GM12878 (cell line): ENCODE data around the gene PPP2R5C. TPM values are rescaled to one million over a fixed set of nuclear protein-coding genes. Genes with fewer than 3 reads are reported as not detected.

Experiments
- ATAC-seq: fragments of 200-7000 bp; cut with Tn5 transposase; 3 replicates; pipeline ENCODE4 v1.9.1; 2020; ENCODE audit warnings: mild to moderate bottlenecking, moderate library complexity
- BruUV-seq: library from RNA; stranded (reverse); fragments of 400-500 nt; replicated peaks from 2 replicates; lab custom pipeline; 2021; lab: Mats Ljungman, UMichigan
- CTCF ChIA-PET: fragments of 300-600 bp; sonication (Branson Sonifier 250); formaldehyde crosslinking; extraction: SDS; loops from one replicate; lab custom pipeline; 2021; ENCODE audit warnings: inconsistent platforms; lab: Yijun Ruan, JAX
- POLR2A ChIA-PET: fragments of 350-600 bp; formaldehyde crosslinking; extraction: SDS; loops from one replicate; lab custom pipeline; 2021; ENCODE audit warnings: inconsistent platforms; lab: Charles Lee
- RAD21 ChIA-PET: fragments of 300-600 bp; sonication (Branson Sonifier 250); formaldehyde crosslinking; loops from one replicate; lab custom pipeline; 2023; ENCODE audit warnings: antibody characterized with exemption; ENCODE audit not compliant: unreplicated experiment; lab: Charles Lee
- SMC1A ChIA-PET: fragments of 300-600 bp; sonication (Branson Sonifier 250); formaldehyde crosslinking; loops from one replicate; lab custom pipeline; 2023; ENCODE audit not compliant: unreplicated experiment, uncharacterized antibody; lab: Charles Lee
- DNase-seq: peaks from one replicate; pipeline ENCODE4 v3.0.0-alpha.2; 2011; ENCODE audit warnings: low read depth, low spot score
- FAIRE-seq: peaks from 3 replicates; lab custom pipeline; 2011; peaks lifted over from hg19 to GRCh38; lab: Jason Lieb, UNC
- H2AFZ ChIP-seq: 2 replicates; pipeline ENCODE4 v1.6.0; 2011; ENCODE audit warnings: low read depth, low read length, control low read depth; ENCODE audit not compliant: control insufficient read depth
- H3K27ac ChIP-seq: 2 replicates; pipeline ENCODE4 v1.5.1; 2011; ENCODE audit warnings: control low read depth; ENCODE audit not compliant: control insufficient read depth, insufficient read depth
- H3K27me3 ChIP-seq, 2 experiments: replicated peaks in 1 of 2; 2 replicates each; pipeline versions ENCODE4 v1.6.0 to v1.6.1; 2011; ENCODE audit warnings: low read length in 1 of 2; ENCODE audit not compliant: control insufficient read depth in 2 of 2, insufficient read depth in 2 of 2
- H3K36me3 ChIP-seq, 2 experiments: 2 replicates each; pipeline ENCODE4 v1.5.1; 2011; ENCODE audit warnings: low read length in 1 of 2; ENCODE audit not compliant: control insufficient read depth in 2 of 2, insufficient read depth in 2 of 2
- H3K4me1 ChIP-seq: 2 replicates; pipeline ENCODE4 v1.6.1; 2011; ENCODE audit warnings: mild to moderate bottlenecking, low read length, moderate library complexity, mixed read lengths; ENCODE audit not compliant: control insufficient read depth, insufficient read depth
- H3K4me2 ChIP-seq: 2 replicates; pipeline ENCODE4 v1.6.0; 2011; ENCODE audit warnings: control low read depth; ENCODE audit not compliant: control insufficient read depth, insufficient read depth
- H3K4me3 ChIP-seq: fragments of 200-600 bp; sonication (generic); 2 replicates; pipeline ENCODE4 v1.5.1; 2016
- H3K79me2 ChIP-seq: 2 replicates; pipeline ENCODE4 v1.6.0; 2011; ENCODE audit warnings: low read length; ENCODE audit not compliant: control insufficient read depth, insufficient read depth
- H3K9ac ChIP-seq: 2 replicates; pipeline ENCODE4 v1.8.0; 2011; ENCODE audit warnings: low read length, control low read depth, mixed read lengths; ENCODE audit not compliant: control insufficient read depth, insufficient read depth
- H3K9me3 ChIP-seq: replicated peaks from 3 replicates; pipeline ENCODE4 v1.5.1; 2011; ENCODE audit warnings: mild to moderate bottlenecking, low read length; ENCODE audit not compliant: control insufficient read depth, insufficient read depth
- H4K20me1 ChIP-seq: 2 replicates; pipeline ENCODE4 v1.6.0; 2011; ENCODE audit not compliant: control insufficient read depth, insufficient read depth
- BCLAF1 ChIP-seq: fragments of 450-650 bp; IDR thresholded peaks from 2 replicates; pipeline ENCODE4 v1.6.1; 2017; ENCODE audit warnings: antibody characterized with exemption, mild to moderate bottlenecking, moderate library complexity
- DPF2 ChIP-seq: fragments of 450-650 bp; IDR thresholded peaks from 2 replicates; pipeline ENCODE4 v1.6.1; 2017; ENCODE audit warnings: mild to moderate bottlenecking
- EGR1 ChIP-seq, 2 experiments: IDR thresholded peaks; 1 replicate in 1 of 2; 2 replicates in 1 of 2; pipeline ENCODE4 v1.6.1; 2011 to 2012; ENCODE audit warnings: low read depth in 2 of 2, low read length in 2 of 2, borderline replicate concordance in 1 of 2, mild to moderate bottlenecking in 1 of 2, moderate library complexity in 1 of 2
- MAX ChIP-seq: IDR thresholded peaks from 2 replicates; pipeline ENCODE4 v1.6.1; 2012; ENCODE audit warnings: low read depth, low read length, improper control_type of control experiment
- RELA ChIP-seq: fragments of 450-650 bp; IDR thresholded peaks from 2 replicates; pipeline ENCODE4 v1.8.0; 2014; ENCODE audit warnings: borderline replicate concordance; ENCODE audit not compliant: partially characterized antibody
- WGBS: methylation state at CpG from one replicate; pipeline ENCODE4 v1.1.6; 2016; ENCODE audit warnings: low lambda C conversion rate; ENCODE audit not compliant: insufficient replicate concordance, insufficient coverage; ENCODE audit errors: missing lambda C conversion rate; 5-methylcytosine and 5-hydroxymethylcytosine counted together
- in situ Hi-C: fragments of 300-500 bp; cut with MboI; formaldehyde crosslinking; loops from 9 replicates; pipeline ENCODE4 v1.14.3; 2018; ENCODE audit warnings: mixed read lengths
- intact Hi-C: fragments of 100-400 bp; cut with micrococcal nuclease; formaldehyde crosslinking; loops from one replicate; pipeline ENCODE4 v1.14.2; 2022; ENCODE audit not compliant: unreplicated experiment
- polyA plus RNA-seq, 11 experiments: library from polyadenylated mRNA; depleted of rRNA in 4 of 11; unstranded in 6 of 11; stranded (reverse) in 5 of 11; fragments of >200 nt; fragmentation: Nextera tagmentation in 4 of 11; fragmentation: Illumina TruSeq in 1 of 11; extraction: Ambion mirVana in 4 of 11; extraction: Trizol in 1 of 11; gene quantifications; 1 replicate in 1 of 11; 2 replicates in 10 of 11; pipeline versions ENCODE4 v1.2.1 to v1.2.3, GENCODE V29; 2011 to 2016; ENCODE audit warnings: inconsistent platforms in 2 of 11, missing spikeins in 2 of 11, low read depth in 1 of 11
- total RNA-seq, 4 experiments: library from RNA; depleted of rRNA in 3 of 4; stranded (reverse); fragments of >200 nt in 3 of 4; fragmentation: Illumina TruSeq in 1 of 4; extraction: Trizol in 1 of 4; gene quantifications; 2 replicates each; pipeline versions ENCODE4 v1.2.1 to v1.2.3, GENCODE V29; 2013 to 2021

PPP2R5C gene
- total and polyA plus RNA-seq, 10 of the 15 experiments (the other 5 are each of a cell fraction or from before 2014, with no cell fraction given), result 106 to 199 (median 144) TPM

DNA sequence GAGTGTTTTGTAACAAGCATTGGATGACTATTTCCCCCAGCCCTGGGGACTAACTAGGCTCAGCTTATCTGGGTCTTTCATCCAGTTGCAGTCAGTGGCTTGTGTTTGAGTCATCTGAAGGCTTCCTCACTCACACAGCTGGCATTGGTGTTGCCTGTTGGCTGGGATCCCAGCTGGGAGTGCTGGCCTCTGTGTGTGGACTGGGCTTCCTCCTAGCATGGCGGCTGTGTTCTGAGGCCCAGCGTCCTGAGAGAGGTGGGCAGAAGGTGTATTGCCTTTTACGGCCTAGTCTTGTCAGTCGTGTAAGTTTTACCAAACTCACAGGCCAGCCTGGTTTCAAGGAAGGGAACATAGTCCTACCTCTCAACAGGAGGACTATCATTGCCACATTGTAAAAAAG is 28.3 kb upstream of the PPP2R5C start:
- no peak overlapping the region for H3K9ac ChIP-seq
- H3K4me3 ChIP-seq, result no peak overlapping the region
- no TSS peak for BruUV-seq
- 72% methylated on average over 4 of the region's 4 CpGs for WGBS
- no peak for DNase-seq
- no peak for FAIRE-seq
- ATAC-seq, result no peak
- ChIA-PET RAD21 (no interaction called here), POLR2A (interaction anchor here (0.6 kb wide), 2 partner anchors 110 to 1479 kb away, joined by 3 to 4 read pairs; no protein-coding TSS in a partner anchor), SMC1A (no interaction called here), CTCF (no interaction called here)
- H3K27ac ChIP-seq, result no peak overlapping the region
- no peaks in the 10 kb centered on the region for H3K79me2 ChIP-seq
- in situ Hi-C loops, result no loop called here
- no peaks in the 10 kb centered on the region for H4K20me1 ChIP-seq
- intact Hi-C loops, result no loop called here
- TF ChIP-seq BCLAF1 (no peak), MAX (no peak), DPF2 (no peak), EGR1 (IDR thresholded peaks at IDR 0.05; ENCODE audit: borderline replicate concordance in 1 of 2, low read depth in 2 of 2, low read length in 2 of 2) (no peak), RELA (no peak)
- H3K9me3 ChIP-seq, result no peaks in the 10 kb centered on the region; the same call in 2 of the 3 replicates
- no peak overlapping the region for H3K4me2 ChIP-seq
- H3K27me3 ChIP-seq, result no peaks in the 10 kb centered on the region
- H3K4me1 ChIP-seq, result peaks cover 13% of the 10 kb centered on the region
- no peak overlapping the region for H2AFZ ChIP-seq
- no peaks in the 10 kb centered on the region for H3K36me3 ChIP-seq
